GM19438 (cell line): ENCODE measurements around the gene SLC44A3.
"Not testable (repeated sequence)": the region's sequence is repeated elsewhere in the genome, so short reads cannot be mapped to it uniquely, and the experiment has no call there.

Experiments
- ATAC-seq: cut with Tn5 transposase; IDR thresholded peaks from one replicate; pipeline ENCODE4 v1.9.1; 2021; ENCODE audit warnings: low read depth; ENCODE audit not compliant: unreplicated experiment

The SLC44A3 gene

DNA sequence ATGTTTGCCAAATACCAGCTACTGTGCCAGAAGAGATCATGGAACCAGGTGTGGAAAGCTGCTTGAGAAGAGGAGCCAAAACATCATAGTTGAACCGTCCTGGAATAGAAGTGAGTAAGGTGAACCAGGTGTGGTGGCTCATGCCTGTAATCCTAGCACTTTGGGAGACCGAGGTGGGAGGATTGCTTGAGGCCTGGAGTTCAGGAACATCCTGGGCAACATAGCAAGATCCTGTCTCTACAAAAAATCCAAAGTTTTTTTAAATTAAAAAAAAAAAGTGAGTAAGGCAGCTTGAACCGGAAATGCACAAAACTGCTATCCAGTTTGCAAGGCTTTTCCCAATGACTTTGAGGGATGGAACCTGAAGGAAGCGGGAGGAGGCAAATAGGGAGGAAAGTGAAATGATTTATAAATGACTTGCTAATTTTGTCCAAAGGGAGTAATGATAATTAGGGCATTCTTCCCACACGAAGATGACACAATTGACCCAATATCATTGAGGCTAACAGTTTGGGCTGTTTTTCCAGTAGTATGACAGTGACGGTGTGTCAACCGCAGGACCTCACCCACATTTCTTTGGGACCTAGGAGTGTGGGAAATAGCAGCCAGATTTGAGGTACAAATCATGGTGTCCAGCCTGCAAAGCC lies 108.3 kb downstream of the SLC44A3 start:
- no peak for ATAC-seq

DNA sequence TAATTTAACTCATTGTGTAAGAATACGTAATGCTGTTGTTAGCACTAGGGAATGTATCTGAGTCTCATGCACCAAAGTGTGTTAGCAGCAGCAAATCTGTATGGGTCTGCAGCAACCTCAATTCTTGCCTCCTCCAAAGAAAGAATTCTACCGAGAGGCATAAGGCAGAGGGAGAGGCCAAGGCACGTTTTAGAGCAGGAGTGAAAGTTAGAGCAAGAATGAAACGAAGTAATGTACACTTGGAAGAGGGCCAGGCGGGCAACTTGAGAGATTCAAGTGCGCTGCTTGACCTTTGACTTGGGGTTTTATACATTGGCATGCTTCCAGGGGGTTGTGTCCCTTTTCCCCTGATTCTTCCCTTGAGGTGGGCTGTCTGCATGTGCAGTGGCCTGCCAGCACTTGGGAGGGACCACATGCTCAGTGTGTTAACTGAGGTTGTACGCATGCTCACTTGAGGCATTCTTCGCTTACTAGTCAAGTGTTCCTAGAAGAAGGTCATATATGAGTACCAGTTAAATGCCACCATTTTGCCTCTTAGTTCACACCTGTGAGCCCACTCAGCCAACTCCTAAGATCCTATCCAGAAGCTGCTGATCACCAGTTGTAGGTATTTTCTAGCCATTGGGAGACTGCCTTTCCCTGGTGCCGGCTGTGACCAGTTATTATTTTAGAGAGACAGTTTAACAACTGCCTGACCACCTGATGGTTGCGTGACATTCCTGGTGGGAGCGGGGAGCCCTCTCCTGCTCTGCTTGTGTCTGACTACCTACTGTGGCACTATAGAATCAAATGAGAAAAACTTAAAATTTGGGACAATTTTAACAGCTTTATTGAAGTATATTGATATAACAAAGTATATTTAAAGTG lies 109.4 kb downstream of the SLC44A3 start:
- no peak for ATAC-seq

DNA sequence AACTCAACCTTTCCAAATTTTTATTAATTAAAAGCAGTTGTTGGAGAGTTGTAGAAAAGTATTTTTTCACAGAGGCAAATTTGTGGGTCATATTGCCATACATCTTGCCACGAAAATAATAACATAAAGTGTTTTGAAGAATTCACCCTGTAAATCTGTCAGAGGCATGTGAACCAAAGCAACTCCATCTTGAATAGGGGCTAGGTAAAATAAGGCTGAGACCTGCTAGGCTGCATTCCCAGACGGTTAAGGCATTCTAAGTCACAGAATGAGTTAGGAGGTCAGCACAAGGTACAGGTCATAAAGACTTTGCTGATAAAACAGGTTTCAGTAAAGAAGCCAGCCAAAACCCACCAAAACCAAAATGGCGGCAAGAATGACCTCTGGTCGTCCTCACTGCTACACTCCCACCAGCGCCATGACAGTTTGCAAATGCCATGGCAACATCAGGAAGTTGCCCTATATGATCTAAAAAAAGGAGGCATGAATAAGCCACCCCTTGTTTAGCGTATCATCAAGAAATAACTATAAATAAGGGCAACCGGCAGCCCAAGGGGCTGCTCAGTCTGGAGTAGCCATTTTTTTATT lies 111.2 kb downstream of the SLC44A3 start:
- no peak for ATAC-seq

DNA sequence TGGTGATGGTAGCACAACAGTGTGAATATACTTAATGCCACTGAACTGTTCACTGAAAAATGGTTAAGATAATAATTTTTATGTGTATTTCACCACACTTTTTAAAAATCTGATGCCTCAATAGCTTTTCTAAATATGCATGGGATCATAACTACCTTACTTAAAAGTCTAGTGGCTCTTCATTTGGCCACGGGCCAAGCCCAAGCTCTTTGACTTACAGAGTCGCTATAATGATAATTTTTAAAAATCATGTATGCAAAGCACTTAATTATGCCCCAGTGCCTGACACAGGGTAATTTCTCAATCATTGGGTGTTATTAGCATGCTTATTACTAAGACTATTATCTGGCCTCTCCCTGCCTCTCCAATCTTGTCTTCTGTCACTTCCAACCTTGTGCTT lies 114.4 kb downstream of the SLC44A3 start:
- ATAC-seq = no peak

DNA sequence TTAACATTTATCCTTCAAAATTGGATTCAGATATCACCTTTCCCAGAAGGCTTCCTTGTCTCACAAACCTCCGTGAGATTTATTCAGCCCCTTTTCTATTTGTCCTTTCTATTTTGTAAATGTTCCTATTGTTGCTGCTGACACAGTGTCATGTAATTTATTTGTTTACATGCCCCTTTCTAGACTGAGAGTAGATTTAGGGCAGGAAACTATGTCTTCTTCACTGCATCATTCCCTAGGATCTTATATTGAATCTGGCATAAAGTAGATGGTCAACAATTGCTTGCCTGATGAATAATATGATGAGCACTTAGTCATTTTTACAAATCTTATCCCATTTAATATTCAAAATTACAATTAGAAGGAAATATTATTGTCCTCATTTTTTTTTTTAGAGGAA lies 114.9 kb downstream of the SLC44A3 start:
- ATAC-seq = no peak

DNA sequence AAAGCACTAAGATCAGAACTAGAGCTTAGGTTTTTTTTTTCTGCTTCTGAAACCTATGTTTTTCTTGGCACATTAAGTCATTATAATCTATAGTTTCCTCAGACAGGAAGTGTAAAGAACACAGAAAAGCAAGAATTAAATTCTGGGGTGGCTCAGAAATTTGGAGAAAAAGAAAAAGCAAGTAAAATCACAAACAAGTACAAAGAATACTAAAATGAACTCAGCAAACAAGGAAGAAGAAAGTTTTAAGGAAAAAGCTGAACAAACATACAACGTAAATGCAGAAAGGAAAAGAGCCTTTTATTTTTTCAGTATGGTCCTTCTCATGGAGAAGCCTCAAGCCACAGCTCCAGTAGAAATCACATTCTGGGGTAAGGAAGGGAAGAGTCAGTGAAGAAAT lies 115.3 kb downstream of the SLC44A3 start:
- ATAC-seq = no peak

DNA sequence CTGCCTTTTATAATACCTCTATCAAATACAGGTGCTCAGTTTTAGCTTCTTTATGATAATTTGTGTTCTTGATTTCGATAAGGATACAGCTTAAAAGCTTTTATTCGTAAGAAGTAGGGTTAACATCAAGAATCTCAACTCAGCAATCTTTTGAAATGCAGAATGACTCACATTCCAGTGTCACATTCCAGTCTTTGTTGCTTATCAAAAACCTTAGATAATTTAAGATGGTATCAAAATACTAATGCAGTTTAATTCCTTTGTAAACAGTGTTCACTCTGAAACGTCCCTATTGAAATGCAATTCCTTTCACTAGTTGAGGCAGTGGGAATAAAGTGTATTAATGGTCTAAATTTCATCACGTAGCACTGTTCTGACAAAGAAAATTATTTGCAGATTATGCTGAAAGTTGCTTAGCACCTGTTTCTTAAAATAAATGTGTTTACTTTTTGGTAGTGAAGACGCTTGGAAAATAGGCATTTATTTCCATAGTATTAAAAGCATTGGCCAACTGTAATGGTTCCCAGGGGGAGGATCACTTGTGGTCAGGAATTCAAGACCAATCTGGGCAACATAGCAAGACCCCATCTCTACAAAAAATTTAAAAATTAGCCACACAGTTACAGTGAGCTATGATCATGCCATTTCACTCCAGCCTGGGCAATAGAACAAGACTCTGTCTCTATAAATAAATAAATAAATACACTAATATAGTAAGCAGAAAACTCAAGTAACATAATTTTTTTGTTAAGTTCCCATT lies 116.9 kb downstream of the SLC44A3 start:
- no peak for ATAC-seq

DNA sequence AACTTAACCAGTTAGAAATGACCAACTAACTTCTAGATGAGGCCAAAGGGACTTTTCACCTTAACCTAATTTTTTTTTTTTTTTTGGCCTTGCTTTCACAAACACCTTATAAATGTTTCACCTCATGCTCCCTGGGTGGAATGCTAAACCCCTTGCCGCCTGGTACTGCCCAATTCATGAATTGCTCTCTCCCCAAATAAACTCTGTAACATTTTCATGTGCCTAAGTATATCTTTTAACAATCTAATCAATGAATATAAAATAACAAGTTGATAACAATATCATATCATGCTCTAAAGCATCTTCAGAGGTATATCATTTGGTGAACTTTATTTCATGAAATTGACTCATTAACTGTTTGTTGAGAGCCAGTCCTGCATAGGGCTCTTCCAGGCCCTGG lies 117.7 kb downstream of the SLC44A3 start:
- no peak for ATAC-seq

DNA sequence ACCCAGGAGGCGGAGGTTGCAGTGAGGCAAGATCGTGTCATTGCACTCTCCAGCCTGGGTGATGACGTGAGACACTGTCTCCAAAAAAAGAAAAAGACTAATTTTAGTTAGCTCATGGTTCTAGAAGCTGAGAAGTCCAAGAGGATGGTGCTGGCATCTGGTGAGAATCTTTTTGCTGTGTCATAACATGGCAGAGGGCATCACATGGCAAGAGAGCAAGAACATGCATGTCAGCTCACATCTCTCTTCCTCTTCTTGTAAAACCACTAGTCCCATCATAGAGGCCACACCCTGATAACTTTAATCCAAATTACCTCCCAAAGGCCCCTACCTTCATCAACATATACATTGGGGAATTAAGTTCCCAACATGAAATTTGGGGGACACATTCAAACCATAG lies 120.6 kb downstream of the SLC44A3 start:
- no peak for ATAC-seq

DNA sequence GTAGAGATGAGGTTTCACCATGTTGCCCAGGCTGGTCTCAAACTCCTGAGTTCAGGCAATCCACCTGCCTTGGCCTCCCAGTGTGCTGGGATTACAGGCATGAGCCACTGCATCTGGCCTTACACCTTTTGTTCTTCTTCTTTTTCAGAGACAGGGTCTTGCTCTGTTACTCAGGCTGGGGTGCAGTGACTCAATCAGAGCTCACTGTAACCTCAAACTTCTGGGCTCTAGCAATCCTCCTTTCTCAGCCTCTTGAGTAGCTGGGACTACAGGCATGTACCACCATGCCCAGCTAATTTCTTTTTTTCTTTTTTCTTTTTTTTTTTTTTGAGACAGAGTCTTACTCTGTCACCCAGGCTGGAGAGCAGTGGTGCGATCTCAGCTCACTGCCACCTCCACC lies 121.3 kb downstream of the SLC44A3 start:
- not testable (repeated sequence) for ATAC-seq

DNA sequence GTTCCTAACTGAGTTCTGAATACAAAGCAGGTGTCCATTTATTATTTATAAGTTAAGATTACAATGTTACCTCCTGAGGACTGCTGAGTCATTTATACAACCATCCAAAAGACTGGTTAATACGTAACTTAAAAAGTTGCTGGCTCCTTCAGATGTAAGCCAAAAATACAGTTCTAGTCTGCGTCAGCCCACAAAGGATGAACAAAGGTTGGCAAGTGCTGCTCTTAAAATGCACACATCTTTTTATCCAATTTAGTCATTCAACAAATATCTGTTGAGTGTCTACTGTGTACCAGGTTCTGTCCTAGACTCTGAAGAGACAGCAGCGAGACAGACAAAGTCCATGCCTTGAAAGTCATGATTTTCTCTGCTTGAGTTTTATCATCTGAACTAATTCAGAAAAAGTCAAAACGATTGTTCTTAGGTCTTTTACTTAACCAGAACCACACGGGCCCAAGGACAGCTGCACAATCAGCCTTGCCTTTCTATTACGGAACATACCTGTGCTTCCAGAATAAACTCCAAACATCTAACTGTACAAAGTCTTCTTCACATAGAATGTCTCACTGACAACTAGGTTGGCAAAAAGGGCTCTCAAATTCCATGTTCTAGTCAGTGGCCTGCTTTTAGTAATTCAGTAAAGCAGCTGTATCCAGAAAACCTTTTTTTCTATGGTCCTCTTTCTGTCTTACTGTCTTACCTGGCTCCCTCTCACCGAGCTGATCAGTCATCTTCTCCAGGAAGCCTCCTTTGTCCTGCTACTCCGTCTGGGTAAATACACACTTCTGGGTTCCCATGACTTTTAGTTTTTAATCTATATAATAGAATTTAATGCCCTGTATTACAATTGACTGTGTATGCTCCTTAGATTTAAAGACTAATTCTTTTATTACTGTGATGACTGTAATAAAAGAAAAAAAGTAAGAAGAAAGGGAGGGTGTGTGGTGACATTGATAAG lies 122.3 kb downstream of the SLC44A3 start:
- ATAC-seq = no peak
